ENCODE results near the gene NT5C3A. TPM values are rescaled to one million over a fixed set of nuclear protein-coding genes. Genes with fewer than 3 reads are reported as not detected.

The NT5C3A gene
- total and polyA plus RNA-seq, 2 experiments from 2014 or later = 28.5 to 45.8 TPM

DNA sequence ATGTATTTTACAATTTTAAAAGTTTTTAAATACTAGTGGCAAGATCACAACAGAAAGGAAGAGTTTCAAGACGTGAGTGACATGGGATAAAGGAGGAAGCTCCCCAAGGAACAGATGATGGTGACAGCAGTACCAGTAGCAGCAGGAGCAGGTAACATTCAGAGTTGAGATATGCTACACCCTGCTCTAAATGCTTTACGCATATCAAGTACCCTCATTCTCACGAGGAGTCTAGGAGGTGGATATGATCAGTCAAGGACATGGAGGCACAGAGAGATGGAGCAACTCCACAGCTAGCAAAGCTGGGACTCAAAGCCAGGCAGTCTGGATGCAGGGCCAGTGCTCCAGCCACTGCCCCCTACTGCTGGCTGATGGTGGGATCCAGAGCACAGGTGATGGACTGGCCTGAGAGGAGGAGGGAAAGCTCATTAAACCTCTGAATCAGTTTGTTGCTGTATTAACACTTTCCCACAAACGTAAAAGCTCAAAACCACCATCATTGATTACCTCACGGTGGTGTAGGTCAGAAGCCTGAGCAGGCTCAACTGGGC is 29.1 kb upstream of the NT5C3A start:
- H3K27me3 Mint-ChIP-seq (ENCODE audit: insufficient read depth, low read depth, poor library complexity) = peaks cover 3% of the 10 kb centered on the region
- no peaks in the 10 kb centered on the region for H3K27me3 ChIP-seq (ENCODE audit: insufficient read depth)
- H3K4me1 ChIP-seq (ENCODE audit: insufficient read depth) = no peaks in the 10 kb centered on the region
- no peaks in the 10 kb centered on the region for H3F3A ChIP-seq (replicated peaks; ENCODE audit: low read depth)
- H2AFZ ChIP-seq = no peak overlapping the region
- DNase-seq (ENCODE audit: low spot score) = peak; percentile 20
- no peak overlapping the region for H3K27ac Mint-ChIP-seq
- H4K20me1 ChIP-seq (replicated peaks; ENCODE audit: insufficient read depth) = peaks cover 2% of the 10 kb centered on the region; the same call in 1 of the 2 replicates
- H3K79me2 ChIP-seq (replicated peaks; ENCODE audit: insufficient read depth) = no peaks in the 10 kb centered on the region
- no peaks in the 10 kb centered on the region; the same call in 1 of the 2 replicates for H3K9me2 ChIP-seq (ENCODE audit: insufficient read depth)
- no peak overlapping the region for H3K4me2 ChIP-seq
- no peak for TF ChIP-seq STAT1 (IDR thresholded peaks at IDR 0.05; ENCODE audit: unreplicated experiment)
- TF ChIP-seq, protein P1, sequence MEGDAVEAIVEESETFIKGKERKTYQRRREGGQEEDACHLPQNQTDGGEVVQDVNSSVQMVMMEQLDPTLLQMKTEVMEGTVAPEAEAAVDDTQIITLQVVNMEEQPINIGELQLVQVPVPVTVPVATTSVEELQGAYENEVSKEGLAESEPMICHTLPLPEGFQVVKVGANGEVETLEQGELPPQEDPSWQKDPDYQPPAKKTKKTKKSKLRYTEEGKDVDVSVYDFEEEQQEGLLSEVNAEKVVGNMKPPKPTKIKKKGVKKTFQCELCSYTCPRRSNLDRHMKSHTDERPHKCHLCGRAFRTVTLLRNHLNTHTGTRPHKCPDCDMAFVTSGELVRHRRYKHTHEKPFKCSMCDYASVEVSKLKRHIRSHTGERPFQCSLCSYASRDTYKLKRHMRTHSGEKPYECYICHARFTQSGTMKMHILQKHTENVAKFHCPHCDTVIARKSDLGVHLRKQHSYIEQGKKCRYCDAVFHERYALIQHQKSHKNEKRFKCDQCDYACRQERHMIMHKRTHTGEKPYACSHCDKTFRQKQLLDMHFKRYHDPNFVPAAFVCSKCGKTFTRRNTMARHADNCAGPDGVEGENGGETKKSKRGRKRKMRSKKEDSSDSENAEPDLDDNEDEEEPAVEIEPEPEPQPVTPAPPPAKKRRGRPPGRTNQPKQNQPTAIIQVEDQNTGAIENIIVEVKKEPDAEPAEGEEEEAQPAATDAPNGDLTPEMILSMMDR (conservative IDR thresholded peaks at IDR 0.05; ENCODE audit: low read depth in 2 of 2) = peak; percentile 31 to 59; a peak in 3 of 4 replicates
- no peak overlapping the region for H3K27ac ChIP-seq (ENCODE audit: low read depth)
- H3K4me1 Mint-ChIP-seq = no peaks in the 10 kb centered on the region
- H3K36me3 Mint-ChIP-seq (ENCODE audit: low read depth) = peaks cover 19% of the 10 kb centered on the region
- peak; percentile 87 for ATAC-seq
- H3K4me3 Mint-ChIP-seq = no peak overlapping the region
- H3K4me3 ChIP-seq = no peak overlapping the region
- H3K9me3 Mint-ChIP-seq = no peaks in the 10 kb centered on the region
- peaks cover 11% of the 10 kb centered on the region; the same call in 1 of the 2 replicates for H3K36me3 ChIP-seq (ENCODE audit: insufficient read depth)

DNA sequence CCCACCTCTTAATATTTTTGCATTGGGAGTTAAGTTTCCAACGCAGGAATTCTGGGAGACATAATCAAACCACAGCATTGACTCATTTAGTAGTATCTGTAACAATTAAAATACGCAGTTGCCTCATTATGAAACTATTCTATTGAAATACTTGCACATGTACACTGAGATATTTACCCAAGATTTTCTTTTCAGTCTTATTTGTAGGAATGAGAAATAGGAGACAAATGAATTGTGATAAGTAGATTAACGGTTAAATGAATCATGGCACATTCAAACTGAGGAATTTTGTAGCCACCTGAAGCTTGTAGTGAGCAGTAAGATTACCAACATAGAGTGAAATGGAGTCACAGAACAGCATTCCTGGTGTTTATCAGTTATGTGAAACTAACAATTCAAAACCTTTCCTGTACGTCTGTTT is 28.5 kb upstream of the NT5C3A start:
- Histone ChIP-seq H4K20me1 (replicated peaks; ENCODE audit: insufficient read depth) (peaks cover 2% of the 10 kb centered on the region; the same call in 1 of the 2 replicates), H3F3A (replicated peaks; ENCODE audit: low read depth) (no peaks in the 10 kb centered on the region), H3K27me3 (ENCODE audit: insufficient read depth) (no peaks in the 10 kb centered on the region), H3K36me3 (ENCODE audit: insufficient read depth) (peaks cover 5% of the 10 kb centered on the region; the same call in 1 of the 2 replicates), H3K79me2 (replicated peaks; ENCODE audit: insufficient read depth) (no peaks in the 10 kb centered on the region), H3K27ac (ENCODE audit: low read depth) (no peak overlapping the region), H3K4me1 (ENCODE audit: insufficient read depth) (no peaks in the 10 kb centered on the region), H3K4me2 (no peak overlapping the region), H2AFZ (no peak overlapping the region), H3K9me2 (ENCODE audit: insufficient read depth) (no peaks in the 10 kb centered on the region; the same call in 1 of the 2 replicates), H3K4me3 (no peak overlapping the region)
- no peaks in the 10 kb centered on the region for H3K4me1 Mint-ChIP-seq
- peaks cover 13% of the 10 kb centered on the region for H3K36me3 Mint-ChIP-seq (ENCODE audit: low read depth)
- DNase-seq (ENCODE audit: low spot score) (no peak), ATAC-seq (no peak)
- no peak overlapping the region for H3K27ac Mint-ChIP-seq
- no peaks in the 10 kb centered on the region for H3K9me3 Mint-ChIP-seq
- H3K27me3 Mint-ChIP-seq (ENCODE audit: insufficient read depth, low read depth, poor library complexity) = peaks cover 3% of the 10 kb centered on the region
- no peak overlapping the region for H3K4me3 Mint-ChIP-seq
- TF ChIP-seq, protein P2, sequence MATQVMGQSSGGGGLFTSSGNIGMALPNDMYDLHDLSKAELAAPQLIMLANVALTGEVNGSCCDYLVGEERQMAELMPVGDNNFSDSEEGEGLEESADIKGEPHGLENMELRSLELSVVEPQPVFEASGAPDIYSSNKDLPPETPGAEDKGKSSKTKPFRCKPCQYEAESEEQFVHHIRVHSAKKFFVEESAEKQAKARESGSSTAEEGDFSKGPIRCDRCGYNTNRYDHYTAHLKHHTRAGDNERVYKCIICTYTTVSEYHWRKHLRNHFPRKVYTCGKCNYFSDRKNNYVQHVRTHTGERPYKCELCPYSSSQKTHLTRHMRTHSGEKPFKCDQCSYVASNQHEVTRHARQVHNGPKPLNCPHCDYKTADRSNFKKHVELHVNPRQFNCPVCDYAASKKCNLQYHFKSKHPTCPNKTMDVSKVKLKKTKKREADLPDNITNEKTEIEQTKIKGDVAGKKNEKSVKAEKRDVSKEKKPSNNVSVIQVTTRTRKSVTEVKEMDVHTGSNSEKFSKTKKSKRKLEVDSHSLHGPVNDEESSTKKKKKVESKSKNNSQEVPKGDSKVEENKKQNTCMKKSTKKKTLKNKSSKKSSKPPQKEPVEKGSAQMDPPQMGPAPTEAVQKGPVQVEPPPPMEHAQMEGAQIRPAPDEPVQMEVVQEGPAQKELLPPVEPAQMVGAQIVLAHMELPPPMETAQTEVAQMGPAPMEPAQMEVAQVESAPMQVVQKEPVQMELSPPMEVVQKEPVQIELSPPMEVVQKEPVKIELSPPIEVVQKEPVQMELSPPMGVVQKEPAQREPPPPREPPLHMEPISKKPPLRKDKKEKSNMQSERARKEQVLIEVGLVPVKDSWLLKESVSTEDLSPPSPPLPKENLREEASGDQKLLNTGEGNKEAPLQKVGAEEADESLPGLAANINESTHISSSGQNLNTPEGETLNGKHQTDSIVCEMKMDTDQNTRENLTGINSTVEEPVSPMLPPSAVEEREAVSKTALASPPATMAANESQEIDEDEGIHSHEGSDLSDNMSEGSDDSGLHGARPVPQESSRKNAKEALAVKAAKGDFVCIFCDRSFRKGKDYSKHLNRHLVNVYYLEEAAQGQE (IDR thresholded peaks at IDR 0.05; ENCODE audit: unreplicated experiment) = no peak
- TF ChIP-seq, protein P1 (conservative IDR thresholded peaks at IDR 0.05; ENCODE audit: low read depth in 2 of 2) = no peak
- TF ChIP-seq JUNB (IDR thresholded peaks at IDR 0.05; ENCODE audit: unreplicated experiment) = no peak
- TF ChIP-seq, protein P3, sequence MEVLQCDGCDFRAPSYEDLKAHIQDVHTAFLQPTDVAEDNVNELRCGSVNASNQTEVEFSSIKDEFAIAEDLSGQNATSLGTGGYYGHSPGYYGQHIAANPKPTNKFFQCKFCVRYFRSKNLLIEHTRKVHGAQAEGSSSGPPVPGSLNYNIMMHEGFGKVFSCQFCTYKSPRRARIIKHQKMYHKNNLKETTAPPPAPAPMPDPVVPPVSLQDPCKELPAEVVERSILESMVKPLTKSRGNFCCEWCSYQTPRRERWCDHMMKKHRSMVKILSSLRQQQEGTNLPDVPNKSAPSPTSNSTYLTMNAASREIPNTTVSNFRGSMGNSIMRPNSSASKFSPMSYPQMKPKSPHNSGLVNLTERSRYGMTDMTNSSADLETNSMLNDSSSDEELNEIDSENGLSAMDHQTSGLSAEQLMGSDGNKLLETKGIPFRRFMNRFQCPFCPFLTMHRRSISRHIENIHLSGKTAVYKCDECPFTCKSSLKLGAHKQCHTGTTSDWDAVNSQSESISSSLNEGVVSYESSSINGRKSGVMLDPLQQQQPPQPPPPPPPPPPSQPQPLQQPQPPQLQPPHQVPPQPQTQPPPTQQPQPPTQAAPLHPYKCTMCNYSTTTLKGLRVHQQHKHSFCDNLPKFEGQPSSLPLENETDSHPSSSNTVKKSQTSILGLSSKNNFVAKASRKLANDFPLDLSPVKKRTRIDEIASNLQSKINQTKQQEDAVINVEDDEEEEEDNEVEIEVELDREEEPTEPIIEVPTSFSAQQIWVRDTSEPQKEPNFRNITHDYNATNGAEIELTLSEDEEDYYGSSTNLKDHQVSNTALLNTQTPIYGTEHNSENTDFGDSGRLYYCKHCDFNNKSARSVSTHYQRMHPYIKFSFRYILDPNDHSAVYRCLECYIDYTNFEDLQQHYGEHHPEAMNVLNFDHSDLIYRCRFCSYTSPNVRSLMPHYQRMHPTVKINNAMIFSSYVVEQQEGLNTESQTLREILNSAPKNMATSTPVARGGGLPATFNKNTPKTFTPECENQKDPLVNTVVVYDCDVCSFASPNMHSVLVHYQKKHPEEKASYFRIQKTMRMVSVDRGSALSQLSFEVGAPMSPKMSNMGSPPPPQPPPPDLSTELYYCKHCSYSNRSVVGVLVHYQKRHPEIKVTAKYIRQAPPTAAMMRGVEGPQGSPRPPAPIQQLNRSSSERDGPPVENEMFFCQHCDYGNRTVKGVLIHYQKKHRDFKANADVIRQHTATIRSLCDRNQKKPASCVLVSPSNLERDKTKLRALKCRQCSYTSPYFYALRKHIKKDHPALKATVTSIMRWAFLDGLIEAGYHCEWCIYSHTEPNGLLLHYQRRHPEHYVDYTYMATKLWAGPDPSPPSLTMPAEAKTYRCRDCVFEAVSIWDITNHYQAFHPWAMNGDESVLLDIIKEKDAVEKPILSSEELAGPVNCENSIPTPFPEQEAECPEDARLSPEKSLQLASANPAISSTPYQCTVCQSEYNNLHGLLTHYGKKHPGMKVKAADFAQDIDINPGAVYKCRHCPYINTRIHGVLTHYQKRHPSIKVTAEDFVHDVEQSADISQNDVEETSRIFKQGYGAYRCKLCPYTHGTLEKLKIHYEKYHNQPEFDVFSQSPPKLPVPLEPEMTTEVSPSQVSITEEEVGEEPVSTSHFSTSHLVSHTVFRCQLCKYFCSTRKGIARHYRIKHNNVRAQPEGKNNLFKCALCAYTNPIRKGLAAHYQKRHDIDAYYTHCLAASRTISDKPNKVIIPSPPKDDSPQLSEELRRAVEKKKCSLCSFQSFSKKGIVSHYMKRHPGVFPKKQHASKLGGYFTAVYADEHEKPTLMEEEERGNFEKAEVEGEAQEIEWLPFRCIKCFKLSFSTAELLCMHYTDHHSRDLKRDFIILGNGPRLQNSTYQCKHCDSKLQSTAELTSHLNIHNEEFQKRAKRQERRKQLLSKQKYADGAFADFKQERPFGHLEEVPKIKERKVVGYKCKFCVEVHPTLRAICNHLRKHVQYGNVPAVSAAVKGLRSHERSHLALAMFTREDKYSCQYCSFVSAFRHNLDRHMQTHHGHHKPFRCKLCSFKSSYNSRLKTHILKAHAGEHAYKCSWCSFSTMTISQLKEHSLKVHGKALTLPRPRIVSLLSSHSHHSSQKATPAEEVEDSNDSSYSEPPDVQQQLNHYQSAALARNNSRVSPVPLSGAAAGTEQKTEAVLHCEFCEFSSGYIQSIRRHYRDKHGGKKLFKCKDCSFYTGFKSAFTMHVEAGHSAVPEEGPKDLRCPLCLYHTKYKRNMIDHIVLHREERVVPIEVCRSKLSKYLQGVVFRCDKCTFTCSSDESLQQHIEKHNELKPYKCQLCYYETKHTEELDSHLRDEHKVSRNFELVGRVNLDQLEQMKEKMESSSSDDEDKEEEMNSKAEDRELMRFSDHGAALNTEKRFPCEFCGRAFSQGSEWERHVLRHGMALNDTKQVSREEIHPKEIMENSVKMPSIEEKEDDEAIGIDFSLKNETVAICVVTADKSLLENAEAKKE (CRISPR knock-in tag; IDR thresholded peaks at IDR 0.05) = no peak
- no peak for TF ChIP-seq EZH2 (IDR thresholded peaks at IDR 0.05; ENCODE audit: low read depth, unreplicated experiment)

Measured in GM23338 (cell line).